Smooth muscle cell (in vitro differentiated cells): ENCODE data around the gene RBP5. TPM values are rescaled to one million over a fixed set of nuclear protein-coding genes. Genes with fewer than 3 reads are reported as not detected.

Source experiments
- DNase-seq: peaks from one replicate; lab custom pipeline; 2025; ENCODE audit not compliant: unreplicated experiment; lab: John Stamatoyannopoulos, UW
- H2AFZ ChIP-seq: fragments of 200-600 bp; sonication (generic); 2 replicates; pipeline ENCODE4 v1.6.0; 2016; ENCODE audit warnings: antibody characterized with exemption, low read depth, mild to moderate bottlenecking
- H3F3A ChIP-seq: fragments of 200-600 bp; sonication (generic); 2 replicates; pipeline ENCODE4 v1.6.0; 2017; ENCODE audit warnings: antibody characterized with exemption, low read depth
- H3K27ac ChIP-seq: fragments of 200-600 bp; sonication (generic); 2 replicates; pipeline ENCODE4 v1.5.1; 2016; ENCODE audit warnings: low read depth, mild to moderate bottlenecking
- H3K27me3 ChIP-seq: fragments of 200-600 bp; sonication (generic); 2 replicates; pipeline ENCODE4 v1.6.1; 2016; ENCODE audit warnings: low read depth, mild to moderate bottlenecking
- H3K36me3 ChIP-seq: fragments of 200-600 bp; sonication (generic); 2 replicates; pipeline ENCODE4 v1.5.1; 2016; ENCODE audit warnings: low read depth
- H3K4me1 ChIP-seq: fragments of 200-600 bp; sonication (generic); 2 replicates; pipeline ENCODE4 v1.5.1; 2016; ENCODE audit warnings: low read depth
- H3K4me2 ChIP-seq: fragments of 200-600 bp; sonication (generic); 2 replicates; pipeline ENCODE4 v1.6.0; 2016; ENCODE audit warnings: mild to moderate bottlenecking
- H3K4me3 ChIP-seq: fragments of 200-600 bp; sonication (generic); 2 replicates; pipeline ENCODE4 v1.5.1; 2016; ENCODE audit warnings: mild to moderate bottlenecking
- H3K79me2 ChIP-seq: fragments of 200-600 bp; sonication (generic); 2 replicates; pipeline ENCODE4 v1.6.0; 2016; ENCODE audit warnings: low read depth, mild to moderate bottlenecking
- H3K9ac ChIP-seq: fragments of 200-600 bp; sonication (generic); 2 replicates; pipeline ENCODE4 v1.6.0; 2016; ENCODE audit warnings: low read depth
- H3K9me3 ChIP-seq: fragments of 200-600 bp; sonication (generic); replicated peaks from 2 replicates; pipeline ENCODE4 v1.5.1; 2016; ENCODE audit warnings: low read depth
- H4K20me1 ChIP-seq: fragments of 200-600 bp; sonication (generic); 2 replicates; pipeline ENCODE4 v1.6.0; 2016; ENCODE audit warnings: low read depth
- CTCF ChIP-seq: fragments of 200-600 bp; sonication (generic); IDR thresholded peaks from 2 replicates; pipeline ENCODE4 v1.5.1; 2017; ENCODE audit warnings: borderline replicate concordance, mild to moderate bottlenecking, antibody characterized with exemption; ENCODE audit not compliant: insufficient read depth, poor library complexity, severe bottlenecking
- WGBS: methylation state at CpG from one replicate; pipeline ENCODE4 v1.1.7; 2016; ENCODE audit warnings: low lambda C conversion rate; 5-methylcytosine and 5-hydroxymethylcytosine counted together
- polyA plus RNA-seq: library from polyadenylated mRNA; unstranded; fragments of >200 nt; fragmentation: Nextera tagmentation; extraction: Ambion mirVana; gene quantifications from 2 replicates; pipeline ENCODE4 v1.2.1, GENCODE V29; 2016
- total RNA-seq: library from RNA; depleted of rRNA; stranded (reverse); fragments of >200 nt; gene quantifications from 2 replicates; pipeline ENCODE4 v1.2.3, GENCODE V29; 2014

Gene RBP5
- total and polyA plus RNA-seq, 2 experiments from 2014 or later = 0.21 TPM; not detected in 1

- H3K4me1 ChIP-seq = no peaks in the 10 kb centered on the region
- no peak for DNase-seq
- H3K4me2 ChIP-seq = no peak overlapping the region
- no peaks in the 10 kb centered on the region for H4K20me1 ChIP-seq
- H3K79me2 ChIP-seq = no peaks in the 10 kb centered on the region
- no peak overlapping the region for H3K27ac ChIP-seq
- WGBS = 92% methylated on average over 4 of the region's 4 CpGs
- no peak overlapping the region for H3K9ac ChIP-seq
- H3K9me3 ChIP-seq = no peaks in the 10 kb centered on the region
- peaks cover 3% of the 10 kb centered on the region for H3F3A ChIP-seq
- H3K27me3 ChIP-seq = no peaks in the 10 kb centered on the region
- H3K4me3 ChIP-seq = no peak overlapping the region
- H3K36me3 ChIP-seq = no peaks in the 10 kb centered on the region
- H2AFZ ChIP-seq = no peak overlapping the region
- no peak for TF ChIP-seq CTCF
These were observed 50.5 kb downstream of the RBP5 start for GRCh38 chr12:7078163-7078562.

- Histone ChIP-seq H3K9me3 (no peaks in the 10 kb centered on the region), H3F3A (peaks cover 3% of the 10 kb centered on the region), H3K79me2 (no peaks in the 10 kb centered on the region), H3K27me3 (no peaks in the 10 kb centered on the region), H3K36me3 (no peaks in the 10 kb centered on the region), H2AFZ (no peak overlapping the region), H4K20me1 (no peaks in the 10 kb centered on the region), H3K4me3 (no peak overlapping the region), H3K27ac (no peak overlapping the region), H3K4me2 (peak overlapping the region; percentile 28), H3K4me1 (no peaks in the 10 kb centered on the region), H3K9ac (no peak overlapping the region)
- 97% methylated on average over 4 of the region's 4 CpGs for WGBS
- no peak for TF ChIP-seq CTCF
- no peak for DNase-seq
These were observed 52.2 kb downstream of the RBP5 start for GRCh38 chr12:7076493-7076892.

- Histone ChIP-seq H2AFZ (no peak overlapping the region), H3K27ac (no peak overlapping the region), H3K79me2 (no peaks in the 10 kb centered on the region), H3K4me3 (no peak overlapping the region), H3K4me2 (peak overlapping the region; percentile 28), H3F3A (peaks cover 3% of the 10 kb centered on the region), H3K27me3 (no peaks in the 10 kb centered on the region), H3K4me1 (no peaks in the 10 kb centered on the region), H3K9me3 (no peaks in the 10 kb centered on the region), H3K9ac (no peak overlapping the region), H4K20me1 (no peaks in the 10 kb centered on the region), H3K36me3 (no peaks in the 10 kb centered on the region)
- no peak for TF ChIP-seq CTCF
- WGBS = 18% methylated on average over 3 of the region's 3 CpGs
- DNase-seq = no peak
These were observed 52.8 kb downstream of the RBP5 start for GRCh38 chr12:7075939-7076338.

GRCh38 chr12:7075518-7075917 lies 53.2 kb downstream of the RBP5 start:
- Histone ChIP-seq H3F3A (peaks cover 3% of the 10 kb centered on the region), H3K79me2 (no peaks in the 10 kb centered on the region), H3K4me3 (no peak overlapping the region), H3K4me1 (no peaks in the 10 kb centered on the region), H4K20me1 (no peaks in the 10 kb centered on the region), H3K27me3 (no peaks in the 10 kb centered on the region), H3K9ac (no peak overlapping the region), H3K36me3 (no peaks in the 10 kb centered on the region), H3K27ac (no peak overlapping the region), H3K4me2 (peak overlapping the region; percentile 28), H3K9me3 (no peaks in the 10 kb centered on the region), H2AFZ (no peak overlapping the region)
- no peak for DNase-seq
- TF ChIP-seq CTCF = no peak
- WGBS = 85% methylated on average over 3 of the region's 3 CpGs
